C4-2B (cell line): ENCODE measurements around the gene U2SURP.

Experiments
- CTCF ChIP-seq: fragments of 450-650 bp; conservative IDR thresholded peaks from 2 replicates; pipeline ENCODE4 v1.5.1; 2017; ENCODE audit warnings: mild to moderate bottlenecking
- ZFX ChIP-seq: fragments of 450-650 bp; IDR thresholded peaks from 2 replicates; pipeline ENCODE4 v1.6.1; 2017

DNA sequence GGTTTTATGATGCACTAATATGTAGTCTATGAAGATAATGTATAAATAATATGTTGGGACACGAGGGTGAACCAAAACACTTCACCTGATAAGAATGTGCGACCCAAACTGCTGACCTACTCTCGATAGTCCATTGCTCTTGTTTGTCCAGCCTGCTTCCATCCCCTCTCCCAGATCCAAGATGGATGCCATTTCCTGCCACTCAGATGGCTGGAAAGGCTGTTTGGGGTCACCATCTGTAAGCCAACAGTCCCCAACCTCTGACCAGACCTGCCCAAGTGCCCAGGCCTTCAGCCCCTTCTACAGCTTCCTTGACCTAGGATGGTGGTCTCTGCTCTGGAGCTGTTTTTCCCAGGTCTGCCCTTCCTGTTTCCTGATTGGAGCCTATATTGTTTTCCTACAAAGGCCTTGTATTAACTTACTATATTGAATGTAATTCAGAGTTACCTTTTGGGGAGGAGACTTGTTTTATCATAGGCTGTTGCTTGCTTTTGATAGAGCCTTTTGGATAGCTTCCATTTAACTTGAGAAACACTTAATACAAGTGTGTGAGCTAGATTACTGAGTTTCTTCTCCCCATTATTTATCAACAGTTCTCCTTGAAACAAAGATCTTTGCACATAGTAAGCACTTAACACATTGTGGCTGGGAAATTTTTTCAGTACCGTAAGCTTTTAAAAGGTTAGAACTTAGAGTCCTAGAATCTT lies 32.9 kb upstream of the U2SURP start:
- TF ChIP-seq CTCF: no peak
- no peak for TF ChIP-seq ZFX
